IPS-18c (cell line): ENCODE results near the gene INPP1.

Experiments
- H3K4me3 ChIP-seq: 2 replicates; pipeline ENCODE4 v1.7.0; 2013; ENCODE audit warnings: low read depth, mild to moderate bottlenecking, low read length, moderate library complexity; ENCODE audit not compliant: insufficient read depth
- H3K9me3 ChIP-seq: one replicate; pipeline ENCODE4 v1.6.1; 2013; ENCODE audit warnings: mild to moderate bottlenecking, low read length, moderate library complexity; ENCODE audit not compliant: control insufficient read depth, insufficient read depth

Gene INPP1

GRCh38 chr2:190379249-190379964, 36.0 kb downstream of the INPP1 start:
- Histone ChIP-seq H3K9me3 (no peaks in the 10 kb centered on the region), H3K4me3 (no peak overlapping the region)

GRCh38 chr2:190380962-190381412, 37.6 kb downstream of the INPP1 start:
- no peak overlapping the region for H3K4me3 ChIP-seq

GRCh38 chr2:190382851-190383250, 39.5 kb downstream of the INPP1 start:
- no peak overlapping the region for H3K4me3 ChIP-seq

More at GRCh38 chr2:190380962-190381412, 37.6 kb downstream of the INPP1 start:
- H3K9me3 ChIP-seq = no peaks in the 10 kb centered on the region

GRCh38 chr2:190387422-190387821, 44.0 kb downstream of the INPP1 start:
- Histone ChIP-seq H3K4me3 (no peak overlapping the region), H3K9me3 (no peaks in the 10 kb centered on the region)

More at GRCh38 chr2:190382851-190383250, 39.5 kb downstream of the INPP1 start:
- H3K9me3 ChIP-seq = no peaks in the 10 kb centered on the region

GRCh38 chr2:190396271-190396670, 52.9 kb downstream of the INPP1 start:
- H3K9me3 ChIP-seq = no peaks in the 10 kb centered on the region
- H3K4me3 ChIP-seq = no peak overlapping the region

GRCh38 chr2:190402986-190403603, 59.7 kb downstream of the INPP1 start:
- Histone ChIP-seq H3K9me3 (peaks cover 2% of the 10 kb centered on the region), H3K4me3 (no peak overlapping the region)

- peaks cover 2% of the 10 kb centered on the region for H3K9me3 ChIP-seq
These were observed 61.1 kb downstream of the INPP1 start for GRCh38 chr2:190404487-190404886.

GRCh38 chr2:190405070-190405469, 61.7 kb downstream of the INPP1 start:
- Histone ChIP-seq H3K4me3 (no peak overlapping the region), H3K9me3 (peaks cover 2% of the 10 kb centered on the region)

More at GRCh38 chr2:190404487-190404886, 61.1 kb downstream of the INPP1 start:
- H3K4me3 ChIP-seq = no peak overlapping the region

GRCh38 chr2:190405995-190406394, 62.6 kb downstream of the INPP1 start:
- H3K4me3 ChIP-seq = no peak overlapping the region
- peaks cover 2% of the 10 kb centered on the region for H3K9me3 ChIP-seq

- Histone ChIP-seq H3K4me3 (no peak overlapping the region), H3K9me3 (peaks cover 2% of the 10 kb centered on the region)
These were observed 63.4 kb downstream of the INPP1 start for GRCh38 chr2:190406805-190407204.

- H3K9me3 ChIP-seq = peaks cover 2% of the 10 kb centered on the region
- peak overlapping the region; percentile 68 for H3K4me3 ChIP-seq
These were observed 63.9 kb downstream of the INPP1 start for GRCh38 chr2:190407246-190407661.

- Histone ChIP-seq H3K9me3 (peaks cover 2% of the 10 kb centered on the region), H3K4me3 (peak within 1 kb of the TSS; percentile 68)
These were observed 64.5 kb downstream of the INPP1 start, which contains the start of gene MFSD6 for GRCh38 chr2:190407662-190408537. TSS of gene MFSD6 (plus strand) at chr2:190408355. CDS start at chr2:190436030, 27,675 bp downstream.

- H3K4me3 ChIP-seq = peak overlapping the region; percentile 68
These were observed 65.3 kb downstream of the INPP1 start for GRCh38 chr2:190408538-190409271.

GRCh38 chr2:190409616-190410015, 66.2 kb downstream of the INPP1 start:
- peaks cover 1% of the 10 kb centered on the region for H3K9me3 ChIP-seq
- H3K4me3 ChIP-seq = no peak overlapping the region

More at GRCh38 chr2:190408538-190409271, 65.3 kb downstream of the INPP1 start:
- peaks cover 2% of the 10 kb centered on the region for H3K9me3 ChIP-seq

- H3K4me3 ChIP-seq = no peak overlapping the region
- no peaks in the 10 kb centered on the region for H3K9me3 ChIP-seq
These were observed 66.8 kb downstream of the INPP1 start for GRCh38 chr2:190410166-190410565.

- no peaks in the 10 kb centered on the region for H3K9me3 ChIP-seq
- no peak overlapping the region for H3K4me3 ChIP-seq
These were observed 69.6 kb downstream of the INPP1 start for GRCh38 chr2:190412966-190413365.

- peak overlapping the region; percentile 10; the same call in 1 of the 2 replicates for H3K4me3 ChIP-seq
- no peaks in the 10 kb centered on the region for H3K9me3 ChIP-seq
These were observed 70.0 kb downstream of the INPP1 start for GRCh38 chr2:190413421-190413820.
